HL-60 (cell line): ENCODE measurements around the gene FAM118A.
A peak's percentile ranks its signal among the peaks of the same experiment; 100 is the strongest.

Experiments
- DNase-seq, 2 experiments: peaks; one replicate each; pipeline ENCODE4 v3.0.0-alpha.2; 2010 to 2020; ENCODE audit warnings: low read depth in 1 of 2, low spot score in 1 of 2
- H3K27ac ChIP-seq: fragments of 250-450 bp; sonication (Bioruptor Pico); replicated peaks from 2 replicates; pipeline ENCODE4 v1.5.1; 2020; ENCODE audit warnings: mild to moderate bottlenecking, moderate library complexity
- H3K27me3 ChIP-seq: fragments of 250-450 bp; sonication (Bioruptor Pico); 2 replicates; pipeline ENCODE4 v1.5.1; 2021; ENCODE audit warnings: mild to moderate bottlenecking, moderate library complexity; ENCODE audit not compliant: insufficient read depth, poor library complexity, severe bottlenecking
- H3K4me3 ChIP-seq: replicated peaks from 2 replicates; pipeline ENCODE4 v1.5.1; 2011; ENCODE audit warnings: mild to moderate bottlenecking, control low read depth, low read length; ENCODE audit not compliant: insufficient read depth
- GABPA ChIP-seq: IDR thresholded peaks from 2 replicates; pipeline ENCODE4 v1.6.1; 2012; ENCODE audit warnings: low read depth
- POLR2AphosphoS5 ChIP-seq: IDR thresholded peaks from 2 replicates; pipeline ENCODE4 v1.6.1; 2012; ENCODE audit warnings: low read depth
- SPI1 ChIP-seq: IDR thresholded peaks from 2 replicates; pipeline ENCODE4 v1.6.1; 2012; ENCODE audit warnings: low read depth, mild to moderate bottlenecking, borderline replicate concordance
- TF ChIP-seq, protein P1 (sequence below): IDR thresholded peaks from 2 replicates; pipeline ENCODE4 v1.6.1; 2012; ENCODE audit warnings: low read depth; ENCODE audit not compliant: insufficient replicate concordance
- TF ChIP-seq, protein P2 (sequence below): IDR thresholded peaks from one replicate; pipeline ENCODE4 v1.5.1; 2011; ENCODE audit warnings: low read length, control low read depth, inconsistent platforms; ENCODE audit not compliant: insufficient read depth

Gene FAM118A

DNA sequence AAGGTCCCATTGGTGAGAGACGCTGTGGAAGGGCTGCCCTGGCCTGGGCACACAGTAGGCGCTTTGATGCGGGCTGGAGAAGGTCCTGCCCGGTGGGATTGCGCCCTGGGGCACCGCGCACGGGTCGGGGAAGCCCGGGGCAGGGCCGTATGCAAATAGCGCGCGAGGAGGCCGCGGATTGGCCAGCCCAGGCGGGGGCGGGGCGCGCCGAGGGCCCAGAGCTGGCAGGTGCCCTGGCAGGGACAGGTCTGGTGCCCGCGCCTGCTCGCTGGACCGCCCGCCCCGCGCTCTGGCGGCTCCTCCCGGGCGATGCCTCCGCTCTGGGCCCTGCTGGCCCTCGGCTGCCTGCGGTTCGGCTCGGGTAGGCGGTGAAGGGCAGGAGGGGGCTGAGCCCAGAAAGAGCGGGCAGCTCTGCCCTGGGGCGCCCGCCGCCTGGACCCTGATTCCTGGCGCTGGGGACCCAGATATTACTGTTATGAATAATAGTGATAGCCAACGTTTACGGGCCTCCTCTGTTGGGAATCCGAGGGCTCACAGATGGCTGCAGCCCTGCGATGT lies 24.9 kb upstream of the FAM118A start, which contains the start of gene UPK3A:
Gene UPK3A (plus strand): TSS at position 245 of the 558 bp plus-strand sequence. CDS start 65 bp downstream, at position 310.
- Histone ChIP-seq H3K27me3 (no peaks in the 10 kb centered on the region), H3K4me3 (no peak within 1 kb of the TSS), H3K27ac (no peak within 1 kb of the TSS)
- DNase-seq = no peak
- TF ChIP-seq, protein P1, sequence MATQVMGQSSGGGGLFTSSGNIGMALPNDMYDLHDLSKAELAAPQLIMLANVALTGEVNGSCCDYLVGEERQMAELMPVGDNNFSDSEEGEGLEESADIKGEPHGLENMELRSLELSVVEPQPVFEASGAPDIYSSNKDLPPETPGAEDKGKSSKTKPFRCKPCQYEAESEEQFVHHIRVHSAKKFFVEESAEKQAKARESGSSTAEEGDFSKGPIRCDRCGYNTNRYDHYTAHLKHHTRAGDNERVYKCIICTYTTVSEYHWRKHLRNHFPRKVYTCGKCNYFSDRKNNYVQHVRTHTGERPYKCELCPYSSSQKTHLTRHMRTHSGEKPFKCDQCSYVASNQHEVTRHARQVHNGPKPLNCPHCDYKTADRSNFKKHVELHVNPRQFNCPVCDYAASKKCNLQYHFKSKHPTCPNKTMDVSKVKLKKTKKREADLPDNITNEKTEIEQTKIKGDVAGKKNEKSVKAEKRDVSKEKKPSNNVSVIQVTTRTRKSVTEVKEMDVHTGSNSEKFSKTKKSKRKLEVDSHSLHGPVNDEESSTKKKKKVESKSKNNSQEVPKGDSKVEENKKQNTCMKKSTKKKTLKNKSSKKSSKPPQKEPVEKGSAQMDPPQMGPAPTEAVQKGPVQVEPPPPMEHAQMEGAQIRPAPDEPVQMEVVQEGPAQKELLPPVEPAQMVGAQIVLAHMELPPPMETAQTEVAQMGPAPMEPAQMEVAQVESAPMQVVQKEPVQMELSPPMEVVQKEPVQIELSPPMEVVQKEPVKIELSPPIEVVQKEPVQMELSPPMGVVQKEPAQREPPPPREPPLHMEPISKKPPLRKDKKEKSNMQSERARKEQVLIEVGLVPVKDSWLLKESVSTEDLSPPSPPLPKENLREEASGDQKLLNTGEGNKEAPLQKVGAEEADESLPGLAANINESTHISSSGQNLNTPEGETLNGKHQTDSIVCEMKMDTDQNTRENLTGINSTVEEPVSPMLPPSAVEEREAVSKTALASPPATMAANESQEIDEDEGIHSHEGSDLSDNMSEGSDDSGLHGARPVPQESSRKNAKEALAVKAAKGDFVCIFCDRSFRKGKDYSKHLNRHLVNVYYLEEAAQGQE = no peak
- TF ChIP-seq SPI1 = no peak
- no peak for TF ChIP-seq POLR2AphosphoS5
- no peak for TF ChIP-seq GABPA
- TF ChIP-seq, protein P2, sequence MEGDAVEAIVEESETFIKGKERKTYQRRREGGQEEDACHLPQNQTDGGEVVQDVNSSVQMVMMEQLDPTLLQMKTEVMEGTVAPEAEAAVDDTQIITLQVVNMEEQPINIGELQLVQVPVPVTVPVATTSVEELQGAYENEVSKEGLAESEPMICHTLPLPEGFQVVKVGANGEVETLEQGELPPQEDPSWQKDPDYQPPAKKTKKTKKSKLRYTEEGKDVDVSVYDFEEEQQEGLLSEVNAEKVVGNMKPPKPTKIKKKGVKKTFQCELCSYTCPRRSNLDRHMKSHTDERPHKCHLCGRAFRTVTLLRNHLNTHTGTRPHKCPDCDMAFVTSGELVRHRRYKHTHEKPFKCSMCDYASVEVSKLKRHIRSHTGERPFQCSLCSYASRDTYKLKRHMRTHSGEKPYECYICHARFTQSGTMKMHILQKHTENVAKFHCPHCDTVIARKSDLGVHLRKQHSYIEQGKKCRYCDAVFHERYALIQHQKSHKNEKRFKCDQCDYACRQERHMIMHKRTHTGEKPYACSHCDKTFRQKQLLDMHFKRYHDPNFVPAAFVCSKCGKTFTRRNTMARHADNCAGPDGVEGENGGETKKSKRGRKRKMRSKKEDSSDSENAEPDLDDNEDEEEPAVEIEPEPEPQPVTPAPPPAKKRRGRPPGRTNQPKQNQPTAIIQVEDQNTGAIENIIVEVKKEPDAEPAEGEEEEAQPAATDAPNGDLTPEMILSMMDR = no peak

DNA sequence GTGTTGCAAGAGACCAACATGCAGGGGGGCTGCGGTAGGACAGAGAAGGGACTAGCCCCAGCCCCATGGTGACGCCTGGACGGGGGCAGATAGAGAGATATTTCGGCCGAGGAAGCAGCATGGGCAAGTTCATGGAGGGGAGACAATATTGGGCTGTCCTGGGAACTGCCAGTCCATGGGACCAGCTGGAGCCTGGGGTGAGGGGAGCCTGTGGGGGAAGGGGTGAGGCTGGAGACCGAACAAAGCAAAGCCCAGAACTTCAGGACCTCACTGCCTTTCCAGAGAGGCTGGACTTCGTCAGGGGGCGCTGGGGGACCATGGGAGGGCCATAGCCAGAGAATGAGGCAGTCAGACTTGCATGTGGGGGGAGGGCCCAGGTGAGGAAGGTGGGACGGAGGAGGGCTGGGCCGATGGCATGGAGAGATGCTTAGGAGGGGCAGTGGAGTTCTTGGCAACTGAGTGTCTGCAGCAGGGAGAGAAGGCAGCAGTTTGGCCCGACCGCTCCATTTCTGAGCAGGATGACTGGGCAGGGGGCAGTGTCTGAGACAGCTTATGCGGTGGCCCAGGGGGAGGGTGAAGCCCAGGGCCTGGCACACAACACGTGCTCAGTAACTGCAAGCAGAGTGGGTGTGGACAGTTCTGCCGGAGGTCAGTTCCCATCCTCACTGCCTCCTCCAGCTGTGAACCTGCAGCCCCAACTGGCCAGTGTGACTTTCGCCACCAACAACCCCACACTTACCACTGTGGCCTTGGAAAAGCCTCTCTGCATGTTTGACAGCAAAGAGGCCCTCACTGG lies 24.3 kb upstream of the FAM118A start:
- Histone ChIP-seq H3K27me3 (no peaks in the 10 kb centered on the region), H3K4me3 (no peak overlapping the region), H3K27ac (no peak overlapping the region)
- DNase-seq = no peak
- TF ChIP-seq POLR2AphosphoS5 (no peak), GABPA (no peak), SPI1 (no peak)
- TF ChIP-seq, protein P1 = no peak
- TF ChIP-seq, protein P2 = no peak

DNA sequence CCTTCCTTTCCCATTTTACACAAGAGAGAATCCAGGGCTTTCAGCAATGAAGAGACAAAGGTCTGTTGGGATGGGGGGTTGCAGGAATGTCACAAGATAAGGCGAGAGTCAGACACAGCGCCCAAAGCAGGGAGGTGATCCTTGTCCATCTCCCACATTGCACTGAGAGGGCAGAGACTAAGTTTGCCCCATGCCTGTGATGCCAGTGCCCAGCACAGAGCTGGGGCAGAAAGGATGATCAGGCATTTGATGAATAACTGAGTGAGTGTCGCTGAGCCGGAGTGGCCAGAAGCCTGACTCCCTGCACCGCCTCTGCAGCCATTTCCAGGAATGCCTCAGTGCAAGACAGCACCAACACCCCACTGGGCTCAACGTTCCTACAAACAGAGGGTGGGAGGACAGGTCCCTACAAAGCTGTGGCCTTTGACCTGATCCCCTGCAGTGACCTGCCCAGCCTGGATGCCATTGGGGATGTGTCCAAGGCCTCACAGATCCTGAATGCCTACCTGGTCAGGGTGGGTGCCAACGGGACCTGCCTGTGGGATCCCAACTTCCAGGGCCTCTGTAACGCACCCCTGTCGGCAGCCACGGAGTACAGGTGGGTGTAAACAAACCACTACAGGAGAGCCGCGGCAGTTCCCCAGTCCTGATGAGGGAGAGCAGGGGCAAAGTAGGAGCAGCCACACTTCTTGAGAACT lies 22.7 kb upstream of the FAM118A start:
- Histone ChIP-seq H3K27me3 (no peaks in the 10 kb centered on the region), H3K27ac (peak overlapping the region; percentile 57), H3K4me3 (no peak overlapping the region)
- DNase-seq = no peak
- TF ChIP-seq SPI1 (no peak), POLR2AphosphoS5 (no peak), GABPA (no peak)
- TF ChIP-seq, protein P2 = no peak
- TF ChIP-seq, protein P1 = no peak
